Measurements from ENCODE around the gene ZAP70.

GRCh38 chr2:97719362-97720155 is 6.2 kb downstream of the ZAP70 start:
- TF ChIP-seq EZH2 (IDR thresholded peaks at IDR 0.05) (no peak), POLR2AphosphoS5 (IDR thresholded peaks at IDR 0.05; ENCODE audit: borderline replicate concordance, low read depth, low read length) (no peak), FOXP2 (optimal IDR thresholded peaks at IDR 0.05; ENCODE audit: control extremely low read depth, extremely low read length, insufficient read depth) (no peak)

Data from SK-N-MC (cell line).